ENCODE results near the gene COLGALT1.

DNA sequence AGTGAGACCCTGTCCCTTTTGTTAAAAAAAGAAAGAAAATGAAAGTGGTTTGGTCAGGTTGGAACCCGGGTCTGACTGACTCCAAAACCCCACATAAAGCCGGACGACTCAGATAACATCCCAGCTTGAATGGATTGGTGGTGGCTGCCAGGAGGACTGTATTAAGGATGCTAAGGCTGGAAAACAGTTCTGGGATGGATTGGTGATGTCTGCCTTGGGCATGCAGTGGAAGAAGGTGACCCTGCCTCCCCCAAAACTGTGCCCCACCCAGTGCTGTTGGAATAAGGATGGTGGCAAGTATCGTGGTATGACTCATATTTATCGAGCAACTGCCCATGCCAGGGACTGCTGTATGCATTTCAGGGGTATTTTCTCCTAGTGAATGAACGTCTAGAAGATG lies 18.5 kb upstream of the COLGALT1 start:
- TF ChIP-seq, protein P1, sequence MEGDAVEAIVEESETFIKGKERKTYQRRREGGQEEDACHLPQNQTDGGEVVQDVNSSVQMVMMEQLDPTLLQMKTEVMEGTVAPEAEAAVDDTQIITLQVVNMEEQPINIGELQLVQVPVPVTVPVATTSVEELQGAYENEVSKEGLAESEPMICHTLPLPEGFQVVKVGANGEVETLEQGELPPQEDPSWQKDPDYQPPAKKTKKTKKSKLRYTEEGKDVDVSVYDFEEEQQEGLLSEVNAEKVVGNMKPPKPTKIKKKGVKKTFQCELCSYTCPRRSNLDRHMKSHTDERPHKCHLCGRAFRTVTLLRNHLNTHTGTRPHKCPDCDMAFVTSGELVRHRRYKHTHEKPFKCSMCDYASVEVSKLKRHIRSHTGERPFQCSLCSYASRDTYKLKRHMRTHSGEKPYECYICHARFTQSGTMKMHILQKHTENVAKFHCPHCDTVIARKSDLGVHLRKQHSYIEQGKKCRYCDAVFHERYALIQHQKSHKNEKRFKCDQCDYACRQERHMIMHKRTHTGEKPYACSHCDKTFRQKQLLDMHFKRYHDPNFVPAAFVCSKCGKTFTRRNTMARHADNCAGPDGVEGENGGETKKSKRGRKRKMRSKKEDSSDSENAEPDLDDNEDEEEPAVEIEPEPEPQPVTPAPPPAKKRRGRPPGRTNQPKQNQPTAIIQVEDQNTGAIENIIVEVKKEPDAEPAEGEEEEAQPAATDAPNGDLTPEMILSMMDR (IDR thresholded peaks at IDR 0.05; ENCODE audit: low read depth, low read length, missing input control): no peak
- TF ChIP-seq, protein P2, sequence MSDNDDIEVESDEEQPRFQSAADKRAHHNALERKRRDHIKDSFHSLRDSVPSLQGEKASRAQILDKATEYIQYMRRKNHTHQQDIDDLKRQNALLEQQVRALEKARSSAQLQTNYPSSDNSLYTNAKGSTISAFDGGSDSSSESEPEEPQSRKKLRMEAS (IDR thresholded peaks at IDR 0.05): no peak
- no peak for TF ChIP-seq RAD21 (IDR thresholded peaks at IDR 0.05)
- TF ChIP-seq ATF3 (IDR thresholded peaks at IDR 0.05): no peak
- TF ChIP-seq, protein P3, sequence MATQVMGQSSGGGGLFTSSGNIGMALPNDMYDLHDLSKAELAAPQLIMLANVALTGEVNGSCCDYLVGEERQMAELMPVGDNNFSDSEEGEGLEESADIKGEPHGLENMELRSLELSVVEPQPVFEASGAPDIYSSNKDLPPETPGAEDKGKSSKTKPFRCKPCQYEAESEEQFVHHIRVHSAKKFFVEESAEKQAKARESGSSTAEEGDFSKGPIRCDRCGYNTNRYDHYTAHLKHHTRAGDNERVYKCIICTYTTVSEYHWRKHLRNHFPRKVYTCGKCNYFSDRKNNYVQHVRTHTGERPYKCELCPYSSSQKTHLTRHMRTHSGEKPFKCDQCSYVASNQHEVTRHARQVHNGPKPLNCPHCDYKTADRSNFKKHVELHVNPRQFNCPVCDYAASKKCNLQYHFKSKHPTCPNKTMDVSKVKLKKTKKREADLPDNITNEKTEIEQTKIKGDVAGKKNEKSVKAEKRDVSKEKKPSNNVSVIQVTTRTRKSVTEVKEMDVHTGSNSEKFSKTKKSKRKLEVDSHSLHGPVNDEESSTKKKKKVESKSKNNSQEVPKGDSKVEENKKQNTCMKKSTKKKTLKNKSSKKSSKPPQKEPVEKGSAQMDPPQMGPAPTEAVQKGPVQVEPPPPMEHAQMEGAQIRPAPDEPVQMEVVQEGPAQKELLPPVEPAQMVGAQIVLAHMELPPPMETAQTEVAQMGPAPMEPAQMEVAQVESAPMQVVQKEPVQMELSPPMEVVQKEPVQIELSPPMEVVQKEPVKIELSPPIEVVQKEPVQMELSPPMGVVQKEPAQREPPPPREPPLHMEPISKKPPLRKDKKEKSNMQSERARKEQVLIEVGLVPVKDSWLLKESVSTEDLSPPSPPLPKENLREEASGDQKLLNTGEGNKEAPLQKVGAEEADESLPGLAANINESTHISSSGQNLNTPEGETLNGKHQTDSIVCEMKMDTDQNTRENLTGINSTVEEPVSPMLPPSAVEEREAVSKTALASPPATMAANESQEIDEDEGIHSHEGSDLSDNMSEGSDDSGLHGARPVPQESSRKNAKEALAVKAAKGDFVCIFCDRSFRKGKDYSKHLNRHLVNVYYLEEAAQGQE (IDR thresholded peaks at IDR 0.05): no peak
- TF ChIP-seq FOXA1 (IDR thresholded peaks at IDR 0.05): no peak
- TF ChIP-seq SP1 (IDR thresholded peaks at IDR 0.05): no peak
- TF ChIP-seq TAF1 (conservative IDR thresholded peaks at IDR 0.05): no peak
- TF ChIP-seq FOXA2 (IDR thresholded peaks at IDR 0.05): no peak
